IMR-90 (cell line): ENCODE results near the gene TAS2R38. TPM values are rescaled to one million over a fixed set of nuclear protein-coding genes. Genes with fewer than 3 reads are reported as not detected.
"Not testable (repeated sequence)": the region's sequence is repeated elsewhere in the genome, so short reads cannot be mapped to it uniquely, and the experiment has no call there.

Experiments used
- ATAC-seq: fragments of 200-7000 bp; cut with Tn5 transposase; 2 replicates; pipeline ENCODE4 v1.9.1; 2020; ENCODE audit warnings: low read depth, mild to moderate bottlenecking, moderate library complexity
- BruUV-seq: library from RNA; stranded (reverse); fragments of 400-500 nt; replicated peaks from 2 replicates; lab custom pipeline; 2021; lab: Mats Ljungman, UMichigan
- CTCF ChIA-PET: fragments of 300-600 bp; formaldehyde crosslinking; extraction: SDS; loops from one replicate; lab custom pipeline; 2021; ENCODE audit warnings: antibody characterized with exemption; lab: Yijun Ruan, JAX
- POLR2A ChIA-PET: fragments of 300-600 bp; sonication (Branson Sonifier 250); formaldehyde crosslinking; loops from one replicate; lab custom pipeline; 2022; ENCODE audit warnings: antibody characterized with exemption; ENCODE audit not compliant: unreplicated experiment; lab: Charles Lee
- DNase-seq: peaks from one replicate; pipeline ENCODE4 v3.0.0; 2013
- H2AFZ ChIP-seq: replicated peaks from 2 replicates; pipeline ENCODE3; 2013; ENCODE audit warnings: low read length, mild to moderate bottlenecking; ENCODE audit not compliant: poor library complexity
- H2AK5ac ChIP-seq: 2 replicates; pipeline ENCODE4 v1.6.1; 2013; ENCODE audit warnings: low read depth, low read length, inconsistent platforms
- H2AK9ac ChIP-seq: replicated peaks from 2 replicates; pipeline ENCODE3; 2013; ENCODE audit warnings: mild to moderate bottlenecking, low read depth, low read length, moderate library complexity; ENCODE audit not compliant: poor library complexity
- H2BK120ac ChIP-seq: 2 replicates; pipeline ENCODE4 v1.6.1; 2013; ENCODE audit warnings: low read depth, low read length, inconsistent platforms
- H2BK15ac ChIP-seq: 3 replicates; pipeline ENCODE4 v1.6.1; 2013; ENCODE audit warnings: low read depth, low read length, inconsistent platforms
- H2BK20ac ChIP-seq: 2 replicates; pipeline ENCODE4 v1.6.1; 2013; ENCODE audit warnings: low read depth, mild to moderate bottlenecking, inconsistent platforms, low read length, moderate library complexity
- H2BK5ac ChIP-seq: 2 replicates; pipeline ENCODE4 v1.6.1; 2013; ENCODE audit warnings: mild to moderate bottlenecking, low read depth, low read length, inconsistent platforms; ENCODE audit not compliant: poor library complexity, severe bottlenecking
- H3K14ac ChIP-seq: replicated peaks from 2 replicates; pipeline ENCODE4 v1.6.1; 2013; ENCODE audit warnings: low read depth, low read length, inconsistent platforms
- H3K18ac ChIP-seq: 2 replicates; pipeline ENCODE4 v1.6.1; 2013; ENCODE audit warnings: low read depth, low read length, control low read depth
- H3K23ac ChIP-seq: 2 replicates; pipeline ENCODE4 v1.6.1; 2013; ENCODE audit warnings: low read depth, low read length, inconsistent platforms
- H3K27ac ChIP-seq: 2 replicates; pipeline ENCODE4 v1.5.1; 2013; ENCODE audit warnings: mild to moderate bottlenecking, control low read depth, low read length; ENCODE audit not compliant: insufficient read depth
- H3K27me3 ChIP-seq: 2 replicates; pipeline ENCODE4 v1.6.1; 2013; ENCODE audit warnings: low read length; ENCODE audit not compliant: control insufficient read depth, insufficient read depth
- H3K36me3 ChIP-seq: 2 replicates; pipeline ENCODE4 v1.6.1; 2013; ENCODE audit warnings: low read length, mixed read lengths; ENCODE audit not compliant: control insufficient read depth, insufficient read depth
- H3K4ac ChIP-seq: 2 replicates; pipeline ENCODE4 v1.6.1; 2013; ENCODE audit warnings: low read depth, low read length, inconsistent platforms
- H3K4me1 ChIP-seq: 2 replicates; pipeline ENCODE4 v1.6.1; 2013; ENCODE audit warnings: low read length, mixed read lengths; ENCODE audit not compliant: control insufficient read depth, insufficient read depth
- H3K4me2 ChIP-seq: 2 replicates; pipeline ENCODE4 v1.6.1; 2013; ENCODE audit warnings: low read depth, mild to moderate bottlenecking, control low read depth, low read length, moderate library complexity
- H3K4me3 ChIP-seq: 2 replicates; pipeline ENCODE4 v1.5.1; 2013; ENCODE audit warnings: low read depth, mild to moderate bottlenecking, control low read depth, low read length, moderate library complexity; ENCODE audit not compliant: insufficient read depth
- H3K56ac ChIP-seq: 2 replicates; pipeline ENCODE4 v1.6.1; 2013; ENCODE audit warnings: low read length, inconsistent platforms; ENCODE audit not compliant: insufficient read depth; ENCODE audit errors: extremely low read depth
- H3K79me1 ChIP-seq, 2 experiments: 2 replicates each; pipeline ENCODE4 v1.6.1; 2013; ENCODE audit warnings: low read length in 2 of 2, inconsistent platforms in 1 of 2, low read depth in 1 of 2
- H3K9ac ChIP-seq: 2 replicates; pipeline ENCODE4 v1.6.1; 2013; ENCODE audit warnings: low read depth, low read length, control low read depth
- H3K9me1 ChIP-seq: 2 replicates; pipeline ENCODE4 v1.6.1; 2013; ENCODE audit warnings: low read length, inconsistent platforms; ENCODE audit not compliant: insufficient read depth
- H3K9me3 ChIP-seq: 2 replicates; pipeline ENCODE4 v1.6.1; 2013; ENCODE audit warnings: low read length; ENCODE audit not compliant: control insufficient read depth, insufficient read depth
- H4K20me1 ChIP-seq: 2 replicates; pipeline ENCODE4 v1.6.1; 2013; ENCODE audit warnings: low read length, inconsistent platforms; ENCODE audit not compliant: insufficient read depth
- H4K5ac ChIP-seq: 2 replicates; pipeline ENCODE4 v1.6.1; 2013; ENCODE audit warnings: mild to moderate bottlenecking, low read depth, low read length, control low read depth
- H4K8ac ChIP-seq, 2 experiments: 2 replicates each; pipeline ENCODE4 v1.6.1; 2013; ENCODE audit warnings: low read depth in 2 of 2, low read length in 2 of 2, control low read depth in 1 of 2, inconsistent platforms in 1 of 2
- H4K91ac ChIP-seq: 2 replicates; pipeline ENCODE4 v1.6.1; 2013; ENCODE audit warnings: low read depth, low read length, inconsistent platforms; ENCODE audit not compliant: insufficient read depth
- WGBS, 2 experiments: methylation state at CpG; one replicate each; pipeline versions ENCODE4 v1.1.5 to v1.1.7; 2013; ENCODE audit warnings: missing lambda C conversion rate in 2 of 2; ENCODE audit not compliant: insufficient read length in 1 of 2; ENCODE audit errors: extremely low coverage in 2 of 2; 5-methylcytosine and 5-hydroxymethylcytosine counted together
- dilution Hi-C: fragments of 300-500 bp; cut with HindIII; formaldehyde crosslinking; loops from one replicate; pipeline ENCODE4 v1.14.3; 2018; ENCODE audit warnings: low sequenced_read_pairs; ENCODE audit not compliant: unreplicated experiment
- in situ Hi-C: fragments of 300-500 bp; cut with MboI; formaldehyde crosslinking; loops from 3 replicates; pipeline ENCODE4 v1.14.3; 2019; ENCODE audit warnings: low sequenced_read_pairs, inconsistent platforms, mixed read lengths
- intact Hi-C: fragments of 100-400 bp; cut with micrococcal nuclease; formaldehyde crosslinking; loops from 2 replicates; pipeline ENCODE4 v1.10.0; 2022
- polyA plus RNA-seq, 3 experiments: library from polyadenylated mRNA; depleted of rRNA; stranded (reverse); fragments of >200 nt; gene quantifications; 2 replicates each; pipeline ENCODE4 v1.2.3, GENCODE V29; 2012; ENCODE audit warnings: low replicate concordance in 1 of 3
- total RNA-seq: library from RNA; depleted of rRNA; stranded (reverse); fragments of >200 nt; gene quantifications from 2 replicates; pipeline ENCODE4 v1.2.3, GENCODE V29; 2012

The TAS2R38 gene
- total and polyA plus RNA-seq, 2 of the 4 experiments (the other 2 are of a cell fraction): not detected

DNA sequence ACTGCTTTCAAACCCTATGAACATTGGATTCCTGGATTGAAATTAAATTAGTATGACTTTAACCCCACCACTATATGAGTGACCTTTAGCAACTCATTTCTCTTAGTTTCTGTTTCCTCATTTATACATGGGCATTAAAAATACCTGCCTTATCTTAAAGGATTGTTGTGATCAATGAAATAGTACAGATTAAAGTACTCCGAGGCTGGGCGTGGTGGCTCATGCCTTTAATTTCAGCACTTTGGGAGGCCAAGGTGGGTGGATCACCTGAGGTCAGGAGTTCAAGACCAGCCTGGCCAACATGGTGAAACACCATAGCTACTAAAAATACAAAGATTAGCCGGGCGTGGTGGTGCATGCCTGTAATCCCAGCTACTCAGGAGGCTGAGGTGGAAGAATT lies 14.2 kb upstream of the TAS2R38 start:
- H3K9me1 ChIP-seq, H4K5ac ChIP-seq, ATAC-seq, H3K14ac ChIP-seq, H3K23ac ChIP-seq, H3K56ac ChIP-seq, H3K36me3 ChIP-seq, H2BK5ac ChIP-seq, H3K4me1 ChIP-seq, in situ Hi-C loops, intact Hi-C loops, BruUV-seq, CTCF ChIA-PET, H3K27me3 ChIP-seq, H3K9ac ChIP-seq, H2BK20ac ChIP-seq, H2AK5ac ChIP-seq, H2AK9ac ChIP-seq, H4K20me1 ChIP-seq, H2BK120ac ChIP-seq, POLR2A ChIA-PET, H3K4me2 ChIP-seq, H3K27ac ChIP-seq, H2AFZ ChIP-seq, H4K91ac ChIP-seq, DNase-seq, H3K4ac ChIP-seq, H3K4me3 ChIP-seq, H3K79me1 ChIP-seq, H3K18ac ChIP-seq, dilution Hi-C loops, H4K8ac ChIP-seq, H2BK15ac ChIP-seq: not testable (repeated sequence)
- H3K9me3 ChIP-seq: peaks cover 22% of the 10 kb centered on the region
- no CpG with 5 or more reads among the region's 4 CpGs for WGBS, 2 experiments
